Left lung (tissue), 10 donors: ENCODE measurements around the gene DMRTC2. TPM values are rescaled to one million over a fixed set of nuclear protein-coding genes. Genes with fewer than 3 reads are reported as not detected.

ENCODE experiments used
- ATAC-seq: fragments of 200-7000 bp; cut with Tn5 transposase; one replicate; pipeline ENCODE4 v1.9.1; 2020; ENCODE audit warnings: moderate library complexity
- DNase-seq, 4 donors: peaks; one replicate each; pipeline ENCODE4 v3.0.0-alpha.2; 2013 to 2020
- H3K27ac ChIP-seq, 2 donors: fragments of 200-600 bp; sonication (generic) in 1 of 2; one replicate each; pipeline versions ENCODE4 v1.5.0 to v1.8.0; 2020 to 2021
- H3K27me3 ChIP-seq, 2 donors: fragments of 200-600 bp; sonication (generic) in 1 of 2; one replicate each; pipeline versions ENCODE4 v1.5.0 to v1.8.0; 2020 to 2021
- H3K36me3 ChIP-seq, 2 donors: fragments of 200-600 bp; sonication (generic) in 1 of 2; one replicate each; pipeline versions ENCODE4 v1.5.0 to v1.8.0; 2020 to 2021
- H3K4me1 ChIP-seq, 2 donors: fragments of 200-600 bp; one replicate each; pipeline ENCODE4 v1.8.0; 2021
- H3K4me3 ChIP-seq, 2 donors: fragments of 200-600 bp; sonication (generic) in 1 of 2; one replicate each; pipeline versions ENCODE4 v1.5.0 to v1.8.0; 2020 to 2021; ENCODE audit warnings: mild to moderate bottlenecking in 1 of 2
- H3K9me3 ChIP-seq, 2 donors: fragments of 200-600 bp; sonication (generic) in 1 of 2; one replicate each; pipeline versions ENCODE4 v1.5.0 to v1.8.0; 2020 to 2021
- intact Hi-C, 2 donors: fragments of 100-400 bp; cut with DNase I; formaldehyde crosslinking; loops; one replicate each; pipeline versions ENCODE4 v1.11.2 to v1.14.2; 2022
- polyA plus RNA-seq, 6 donors: library from polyadenylated mRNA; unstranded; fragments of 120-200 nt; gene quantifications; one replicate each; pipeline ENCODE4 v1.2.1, GENCODE V29; 2013; ENCODE audit not compliant: insufficient read length in 6 of 6
- total RNA-seq, 2 donors: library from RNA; stranded (reverse); fragmentation: NEBNext Ultra II Directional; extraction: Animal tissue kit (Norgen Biotek cat#: 25700); gene quantifications; one replicate each; pipeline ENCODE4 v1.2.1, GENCODE V29; 2021
- TF ChIP-seq, protein P1 (sequence below), 2 donors: fragments of 200-600 bp; sonication (generic) in 1 of 2; IDR thresholded peaks; one replicate each; pipeline versions ENCODE4 v1.5.0 to v1.8.0; 2021; ENCODE audit warnings: antibody characterized with exemption in 2 of 2
- donor health status: DM: no; HTN: yes; CAD: no.
- donor health status: DM: no; HTN: no; CAD: no.

The DMRTC2 gene
- total and polyA plus RNA-seq, 8 donors = not detected

- DNase-seq (peak in 1 of 4 donors; percentile 74), ATAC-seq (no peak)
- no peaks in the 10 kb centered on the region for H3K9me3 ChIP-seq
- no peak overlapping the region for H3K4me3 ChIP-seq
- H3K4me1 ChIP-seq = peaks cover 0 to 18% of the 10 kb centered on the region in 2 donors
- H3K27ac ChIP-seq = no peak overlapping the region
- peaks cover 0 to 86% of the 10 kb centered on the region in 2 donors for H3K36me3 ChIP-seq
- intact Hi-C loops = no loop called here
- no peaks in the 10 kb centered on the region for H3K27me3 ChIP-seq
- TF ChIP-seq, protein P1, sequence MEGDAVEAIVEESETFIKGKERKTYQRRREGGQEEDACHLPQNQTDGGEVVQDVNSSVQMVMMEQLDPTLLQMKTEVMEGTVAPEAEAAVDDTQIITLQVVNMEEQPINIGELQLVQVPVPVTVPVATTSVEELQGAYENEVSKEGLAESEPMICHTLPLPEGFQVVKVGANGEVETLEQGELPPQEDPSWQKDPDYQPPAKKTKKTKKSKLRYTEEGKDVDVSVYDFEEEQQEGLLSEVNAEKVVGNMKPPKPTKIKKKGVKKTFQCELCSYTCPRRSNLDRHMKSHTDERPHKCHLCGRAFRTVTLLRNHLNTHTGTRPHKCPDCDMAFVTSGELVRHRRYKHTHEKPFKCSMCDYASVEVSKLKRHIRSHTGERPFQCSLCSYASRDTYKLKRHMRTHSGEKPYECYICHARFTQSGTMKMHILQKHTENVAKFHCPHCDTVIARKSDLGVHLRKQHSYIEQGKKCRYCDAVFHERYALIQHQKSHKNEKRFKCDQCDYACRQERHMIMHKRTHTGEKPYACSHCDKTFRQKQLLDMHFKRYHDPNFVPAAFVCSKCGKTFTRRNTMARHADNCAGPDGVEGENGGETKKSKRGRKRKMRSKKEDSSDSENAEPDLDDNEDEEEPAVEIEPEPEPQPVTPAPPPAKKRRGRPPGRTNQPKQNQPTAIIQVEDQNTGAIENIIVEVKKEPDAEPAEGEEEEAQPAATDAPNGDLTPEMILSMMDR (IDR thresholded peaks at IDR 0.05) = no peak
Observed at GRCh38 chr19:41892173-41892902, 47.5 kb downstream of the DMRTC2 start.

GRCh38 chr19:41893899-41894298, 49.1 kb downstream of the DMRTC2 start:
- DNase-seq (no peak), ATAC-seq (no peak)
- no peaks in the 10 kb centered on the region for H3K9me3 ChIP-seq
- no peak overlapping the region for H3K27ac ChIP-seq
- TF ChIP-seq, protein P1 (IDR thresholded peaks at IDR 0.05) = no peak
- H3K4me1 ChIP-seq = peaks cover 0 to 3% of the 10 kb centered on the region in 2 donors
- intact Hi-C loops = no loop called here
- no peak overlapping the region for H3K4me3 ChIP-seq
- no peaks in the 10 kb centered on the region for H3K27me3 ChIP-seq
- H3K36me3 ChIP-seq = peaks cover 0 to 89% of the 10 kb centered on the region in 2 donors

DNA sequence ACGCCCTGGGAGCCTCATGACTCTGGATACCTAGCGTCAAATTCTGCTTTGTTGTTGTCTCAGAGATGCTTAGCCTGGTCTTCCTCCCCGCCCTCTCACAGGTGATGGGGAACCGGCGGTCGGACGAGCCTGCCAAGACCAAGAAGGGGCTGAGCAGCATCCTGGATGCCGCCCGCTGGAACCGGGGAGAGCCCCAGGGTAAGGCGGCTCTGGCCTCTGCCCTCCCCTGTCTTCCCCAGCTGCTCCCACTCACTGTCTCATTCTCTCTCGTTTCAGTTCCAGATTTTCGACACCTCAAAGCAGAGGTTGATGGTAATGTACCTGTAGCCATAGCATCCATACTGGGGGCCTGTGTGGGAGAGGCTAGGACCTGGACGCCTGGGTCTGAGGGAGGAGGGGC, 49.5 kb downstream of the DMRTC2 start:
- H3K36me3 ChIP-seq = peaks cover 0 to 89% of the 10 kb centered on the region in 2 donors
- H3K4me3 ChIP-seq = no peak overlapping the region
- no peaks in the 10 kb centered on the region for H3K27me3 ChIP-seq
- intact Hi-C loops = no loop called here
- H3K27ac ChIP-seq = no peak overlapping the region
- DNase-seq (peak in 1 of 4 donors; percentile 61), ATAC-seq (no peak)
- TF ChIP-seq, protein P1 (IDR thresholded peaks at IDR 0.05) = no peak
- H3K4me1 ChIP-seq = no peaks in the 10 kb centered on the region
- no peaks in the 10 kb centered on the region for H3K9me3 ChIP-seq

GRCh38 chr19:41895745-41896580, 51.1 kb downstream of the DMRTC2 start:
- H3K27me3 ChIP-seq = no peaks in the 10 kb centered on the region
- intact Hi-C loops = no loop called here
- no peak for ATAC-seq
- no peaks in the 10 kb centered on the region for H3K4me1 ChIP-seq
- no peaks in the 10 kb centered on the region for H3K9me3 ChIP-seq
- H3K27ac ChIP-seq = no peak overlapping the region
- TF ChIP-seq, protein P1 (IDR thresholded peaks at IDR 0.05) = no peak
- no peak for DNase-seq
- peaks cover 0 to 89% of the 10 kb centered on the region in 2 donors for H3K36me3 ChIP-seq
- H3K4me3 ChIP-seq = no peak overlapping the region

GRCh38 chr19:41896581-41896942, 51.7 kb downstream of the DMRTC2 start:
- H3K9me3 ChIP-seq = no peaks in the 10 kb centered on the region
- TF ChIP-seq, protein P1 (IDR thresholded peaks at IDR 0.05) = no peak
- H3K36me3 ChIP-seq = peaks cover 0 to 89% of the 10 kb centered on the region in 2 donors
- no peak for ATAC-seq
- no peak overlapping the region for H3K4me3 ChIP-seq
- no peaks in the 10 kb centered on the region for H3K4me1 ChIP-seq
- intact Hi-C loops = no loop called here
- no peak overlapping the region for H3K27ac ChIP-seq
- H3K27me3 ChIP-seq = no peaks in the 10 kb centered on the region
- no peak for DNase-seq
